ENCODE data around the gene HSPA14. TPM values are rescaled to one million over a fixed set of nuclear protein-coding genes. Genes with fewer than 3 reads are reported as not detected.

HSPA14 gene
- total RNA-seq, 3 donors from 2014 or later (not counting 1 experiment from before 2014, with no cell fraction given) = 18.9 to 25.6 (median 24.5) TPM

DNA sequence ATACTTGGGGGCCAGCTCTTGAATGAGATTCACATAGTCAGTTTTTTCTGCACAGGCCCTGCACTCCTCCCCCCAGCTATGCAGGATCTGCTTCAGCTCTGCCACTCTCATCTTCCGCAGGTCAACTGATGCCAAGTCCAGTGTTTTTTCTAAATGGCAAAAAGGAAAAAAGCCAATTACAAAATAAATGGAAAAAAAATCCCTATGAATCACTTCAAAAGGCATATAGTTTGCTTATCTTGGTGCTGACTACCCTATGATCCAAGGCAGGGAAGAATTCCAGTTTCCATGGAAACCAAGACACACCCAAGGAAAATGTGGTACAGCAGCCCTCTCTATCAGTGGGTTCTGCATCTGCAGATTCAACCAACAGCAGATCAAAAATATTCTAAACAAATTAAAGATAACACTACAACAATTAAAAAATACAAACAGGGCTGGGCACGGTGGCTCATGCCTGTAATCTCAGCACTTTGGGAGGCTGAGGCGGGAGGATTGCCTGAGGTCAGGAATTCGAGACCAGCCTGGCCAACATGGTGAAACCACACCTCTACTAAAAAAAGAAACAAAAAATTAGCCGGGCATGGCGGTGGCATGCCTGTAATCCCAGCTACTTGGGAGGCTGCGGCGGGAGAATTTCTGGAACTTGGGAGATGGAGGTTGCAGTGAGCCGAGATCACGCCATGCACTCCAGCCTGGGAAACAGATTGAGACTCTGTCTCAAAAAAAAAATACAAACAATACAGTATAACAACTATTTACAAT is 17.9 kb upstream of the HSPA14 start:
- 95% methylated on average over 8 of the region's 10 CpGs for WGBS (ENCODE audit: insufficient coverage)
- Histone ChIP-seq H3K27me3 (ENCODE audit: control insufficient read depth, insufficient read depth, low read length) (no peaks in the 10 kb centered on the region), H3K9me3 (ENCODE audit: control insufficient read depth, insufficient read depth, low read length) (no peaks in the 10 kb centered on the region), H3K4me1 (ENCODE audit: control insufficient read depth, insufficient read depth, low read length) (no peaks in the 10 kb centered on the region), H3K4me3 (ENCODE audit: low read length) (no peak overlapping the region), H3K36me3 (ENCODE audit: control insufficient read depth, insufficient read depth, low read length) (no peaks in the 10 kb centered on the region), H3K27ac (ENCODE audit: low read length) (no peak overlapping the region)
- intact Hi-C loops (cut with micrococcal nuclease) = loop anchor here (10.0 kb wide), 1 partner anchor 625 kb away; no protein-coding TSS in a partner anchor
- TF ChIP-seq, protein P1, sequence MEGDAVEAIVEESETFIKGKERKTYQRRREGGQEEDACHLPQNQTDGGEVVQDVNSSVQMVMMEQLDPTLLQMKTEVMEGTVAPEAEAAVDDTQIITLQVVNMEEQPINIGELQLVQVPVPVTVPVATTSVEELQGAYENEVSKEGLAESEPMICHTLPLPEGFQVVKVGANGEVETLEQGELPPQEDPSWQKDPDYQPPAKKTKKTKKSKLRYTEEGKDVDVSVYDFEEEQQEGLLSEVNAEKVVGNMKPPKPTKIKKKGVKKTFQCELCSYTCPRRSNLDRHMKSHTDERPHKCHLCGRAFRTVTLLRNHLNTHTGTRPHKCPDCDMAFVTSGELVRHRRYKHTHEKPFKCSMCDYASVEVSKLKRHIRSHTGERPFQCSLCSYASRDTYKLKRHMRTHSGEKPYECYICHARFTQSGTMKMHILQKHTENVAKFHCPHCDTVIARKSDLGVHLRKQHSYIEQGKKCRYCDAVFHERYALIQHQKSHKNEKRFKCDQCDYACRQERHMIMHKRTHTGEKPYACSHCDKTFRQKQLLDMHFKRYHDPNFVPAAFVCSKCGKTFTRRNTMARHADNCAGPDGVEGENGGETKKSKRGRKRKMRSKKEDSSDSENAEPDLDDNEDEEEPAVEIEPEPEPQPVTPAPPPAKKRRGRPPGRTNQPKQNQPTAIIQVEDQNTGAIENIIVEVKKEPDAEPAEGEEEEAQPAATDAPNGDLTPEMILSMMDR (IDR thresholded peaks at IDR 0.05) = no peak
- Mint-ChIP-seq H3K4me3 (no peak overlapping the region), H3K27me3 (ENCODE audit: low read depth in 2 of 2) (no peaks in the 10 kb centered on the region), H3K9me3 (no peaks in the 10 kb centered on the region), H3K36me3 (no peaks in the 10 kb centered on the region), H3K27ac (no peak overlapping the region), H3K4me1 (peaks cover 5% of the 10 kb centered on the region in 2 donors)
- ATAC-seq = no peak
- no peak for DNase-seq

- Mint-ChIP-seq H3K27me3 (ENCODE audit: low read depth in 2 of 2) (no peaks in the 10 kb centered on the region), H3K9me3 (no peaks in the 10 kb centered on the region), H3K27ac (no peak overlapping the region), H3K4me3 (no peak overlapping the region), H3K36me3 (no peaks in the 10 kb centered on the region), H3K4me1 (peaks cover 5% of the 10 kb centered on the region in 2 donors)
- H3K4me3 ChIP-seq (ENCODE audit: low read length) = no peak overlapping the region
- H3K4me1 ChIP-seq (ENCODE audit: control insufficient read depth, insufficient read depth, low read length) = no peaks in the 10 kb centered on the region
- ATAC-seq = no peak
- no peaks in the 10 kb centered on the region for H3K9me3 ChIP-seq (ENCODE audit: control insufficient read depth, insufficient read depth, low read length)
- H3K36me3 ChIP-seq (ENCODE audit: control insufficient read depth, insufficient read depth, low read length) = no peaks in the 10 kb centered on the region
- H3K27ac ChIP-seq (ENCODE audit: low read length) = no peak overlapping the region
- TF ChIP-seq, protein P1 (IDR thresholded peaks at IDR 0.05) = no peak
- DNase-seq = no peak
- 90% methylated on average over 5 of the region's 5 CpGs for WGBS (ENCODE audit: insufficient coverage)
- intact Hi-C loops (cut with micrococcal nuclease) = loop anchor here (10.0 kb wide), 1 partner anchor 626 kb away; no protein-coding TSS in a partner anchor
- H3K27me3 ChIP-seq (ENCODE audit: control insufficient read depth, insufficient read depth, low read length) = no peaks in the 10 kb centered on the region
Measured at GRCh38 chr10:14820775-14821154, 17.3 kb upstream of the HSPA14 start.

GRCh38 chr10:14821635-14822375 is 16.3 kb upstream of the HSPA14 start:
- TF ChIP-seq, protein P1 (IDR thresholded peaks at IDR 0.05) = no peak
- H3K4me1 ChIP-seq (ENCODE audit: control insufficient read depth, insufficient read depth, low read length) = no peaks in the 10 kb centered on the region
- ATAC-seq (no peak), DNase-seq (no peak)
- Mint-ChIP-seq H3K27ac (no peak overlapping the region), H3K27me3 (ENCODE audit: low read depth in 2 of 2) (peaks cover 0 to 2% of the 10 kb centered on the region in 2 donors), H3K4me1 (peaks cover 5% of the 10 kb centered on the region in 2 donors), H3K4me3 (no peak overlapping the region), H3K9me3 (no peaks in the 10 kb centered on the region), H3K36me3 (no peaks in the 10 kb centered on the region)
- no peaks in the 10 kb centered on the region for H3K27me3 ChIP-seq (ENCODE audit: control insufficient read depth, insufficient read depth, low read length)
- no peaks in the 10 kb centered on the region for H3K9me3 ChIP-seq (ENCODE audit: control insufficient read depth, insufficient read depth, low read length)
- intact Hi-C loops (cut with micrococcal nuclease) = loop anchor here (10.0 kb wide), 1 partner anchor 627 kb away; no protein-coding TSS in a partner anchor
- WGBS (ENCODE audit: insufficient coverage) = 96% methylated on average over 5 of the region's 6 CpGs
- no peak overlapping the region for H3K4me3 ChIP-seq (ENCODE audit: low read length)
- H3K27ac ChIP-seq (ENCODE audit: low read length) = no peak overlapping the region
- H3K36me3 ChIP-seq (ENCODE audit: control insufficient read depth, insufficient read depth, low read length) = no peaks in the 10 kb centered on the region

Measured in natural killer cell (primary cell).